Astrocyte of the spinal cord (primary cell): Measurements from ENCODE around the gene FBLN1.

ENCODE experiments used
- DNase-seq: peaks from one replicate; pipeline ENCODE4 v3.0.0; 2011; ENCODE audit warnings: low read depth, low spot score
- H3K4me3 ChIP-seq: 2 replicates; pipeline ENCODE4 v1.5.1; 2011; ENCODE audit warnings: low read depth, mild to moderate bottlenecking, low read length, moderate library complexity
- in situ Hi-C: cut with HindIII; loops from 2 replicates; pipeline ENCODE4 v1.10.0; 2017; ENCODE audit warnings: low sequenced_read_pairs
- TF ChIP-seq, protein P1 (sequence below): IDR thresholded peaks from 2 replicates; pipeline ENCODE4 v1.5.1; 2012; ENCODE audit warnings: low read depth, mild to moderate bottlenecking, low read length, inconsistent platforms

Gene FBLN1

DNA sequence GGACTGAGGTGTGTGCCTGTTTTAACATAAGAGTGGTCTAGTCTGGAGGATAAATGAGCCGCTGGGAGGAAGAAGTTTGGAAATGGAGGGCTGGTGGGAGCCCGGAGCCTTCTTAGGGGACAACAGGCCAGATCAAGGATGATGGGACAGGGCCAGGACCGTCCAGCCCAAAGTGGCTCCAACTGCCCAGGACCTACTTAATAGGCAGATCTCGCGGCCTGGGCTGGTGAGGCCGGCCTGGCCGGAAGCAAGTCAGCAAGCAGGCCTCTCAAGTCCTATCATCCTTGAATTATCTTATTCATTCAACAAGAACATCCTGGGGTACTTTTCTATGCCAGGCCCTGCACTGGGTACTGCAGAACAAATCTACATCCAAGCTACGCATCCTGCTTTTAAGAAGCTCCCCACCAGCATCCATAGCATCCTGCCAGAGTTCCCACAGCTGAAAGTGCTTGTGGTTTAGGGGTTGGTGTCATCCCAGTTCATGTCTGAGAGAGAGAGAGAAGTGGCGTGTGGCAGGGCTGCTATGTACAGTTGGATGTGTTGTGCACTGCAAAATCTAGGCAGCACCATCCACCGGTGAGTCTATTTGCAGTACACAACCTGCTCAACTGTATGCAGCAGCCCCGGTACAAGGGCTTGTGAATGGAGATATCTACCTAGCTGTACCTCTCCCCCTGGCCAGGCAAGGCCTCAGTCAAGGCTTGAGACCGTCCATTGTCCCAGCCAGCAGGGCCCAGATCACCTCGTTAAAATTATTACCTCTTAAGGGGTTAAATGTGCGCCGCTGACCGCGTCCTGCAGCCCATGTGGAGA lies 82.1 kb downstream of the FBLN1 start:
- DNase-seq = no peak
- no peak overlapping the region for H3K4me3 ChIP-seq
- TF ChIP-seq, protein P1, sequence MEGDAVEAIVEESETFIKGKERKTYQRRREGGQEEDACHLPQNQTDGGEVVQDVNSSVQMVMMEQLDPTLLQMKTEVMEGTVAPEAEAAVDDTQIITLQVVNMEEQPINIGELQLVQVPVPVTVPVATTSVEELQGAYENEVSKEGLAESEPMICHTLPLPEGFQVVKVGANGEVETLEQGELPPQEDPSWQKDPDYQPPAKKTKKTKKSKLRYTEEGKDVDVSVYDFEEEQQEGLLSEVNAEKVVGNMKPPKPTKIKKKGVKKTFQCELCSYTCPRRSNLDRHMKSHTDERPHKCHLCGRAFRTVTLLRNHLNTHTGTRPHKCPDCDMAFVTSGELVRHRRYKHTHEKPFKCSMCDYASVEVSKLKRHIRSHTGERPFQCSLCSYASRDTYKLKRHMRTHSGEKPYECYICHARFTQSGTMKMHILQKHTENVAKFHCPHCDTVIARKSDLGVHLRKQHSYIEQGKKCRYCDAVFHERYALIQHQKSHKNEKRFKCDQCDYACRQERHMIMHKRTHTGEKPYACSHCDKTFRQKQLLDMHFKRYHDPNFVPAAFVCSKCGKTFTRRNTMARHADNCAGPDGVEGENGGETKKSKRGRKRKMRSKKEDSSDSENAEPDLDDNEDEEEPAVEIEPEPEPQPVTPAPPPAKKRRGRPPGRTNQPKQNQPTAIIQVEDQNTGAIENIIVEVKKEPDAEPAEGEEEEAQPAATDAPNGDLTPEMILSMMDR = no peak
- in situ Hi-C loops = no loop called here

DNA sequence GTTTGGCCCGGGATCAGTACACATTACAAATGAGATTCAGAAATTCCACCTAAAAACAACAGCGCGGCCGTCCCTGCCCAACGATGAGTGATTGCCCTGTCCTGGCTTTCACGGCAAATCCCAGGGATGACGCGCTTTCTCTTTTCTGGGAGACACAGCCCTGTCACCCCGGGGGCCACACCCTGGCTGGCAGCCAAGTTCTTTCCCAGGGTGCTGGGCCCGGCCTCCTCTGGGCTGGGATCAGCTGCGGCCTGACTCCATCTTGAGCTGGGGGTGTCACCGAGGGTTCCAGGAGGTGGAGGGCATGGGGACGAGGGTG lies 82.7 kb downstream of the FBLN1 start:
- in situ Hi-C loops = no loop called here
- peak; percentile 53 for DNase-seq
- TF ChIP-seq, protein P1 = no peak
- no peak overlapping the region for H3K4me3 ChIP-seq

DNA sequence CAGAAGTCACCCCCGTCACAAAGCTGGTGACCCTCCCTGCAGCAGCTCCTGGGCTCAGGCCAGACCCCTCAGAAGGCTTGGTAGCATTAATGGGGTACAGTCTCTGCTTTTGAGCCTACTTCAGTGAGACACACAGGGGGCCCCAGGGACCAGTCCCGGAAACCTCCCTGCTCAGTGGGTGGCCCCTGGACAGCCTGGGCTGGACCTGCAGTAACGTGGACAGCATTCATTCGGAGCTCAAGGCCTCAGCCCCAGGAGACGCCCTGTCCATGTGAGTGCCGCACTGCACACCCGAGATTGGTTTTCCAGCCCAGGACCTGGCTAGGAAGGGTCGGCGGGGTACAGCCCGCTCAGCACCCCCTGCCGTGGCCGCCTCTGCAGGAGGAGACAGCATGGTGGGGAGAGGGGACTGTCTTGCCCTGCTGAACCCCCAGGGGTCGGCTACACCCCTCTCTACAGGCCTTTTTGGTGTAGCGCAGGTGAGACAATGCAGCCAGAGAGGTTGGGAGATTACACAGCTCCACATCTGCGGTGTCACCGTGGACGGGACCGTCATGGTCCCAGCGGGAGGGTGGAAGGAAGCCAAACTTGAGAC lies 83.4 kb downstream of the FBLN1 start:
- in situ Hi-C loops = no loop called here
- H3K4me3 ChIP-seq = no peak overlapping the region
- TF ChIP-seq, protein P1 = no peak
- DNase-seq = no peak

DNA sequence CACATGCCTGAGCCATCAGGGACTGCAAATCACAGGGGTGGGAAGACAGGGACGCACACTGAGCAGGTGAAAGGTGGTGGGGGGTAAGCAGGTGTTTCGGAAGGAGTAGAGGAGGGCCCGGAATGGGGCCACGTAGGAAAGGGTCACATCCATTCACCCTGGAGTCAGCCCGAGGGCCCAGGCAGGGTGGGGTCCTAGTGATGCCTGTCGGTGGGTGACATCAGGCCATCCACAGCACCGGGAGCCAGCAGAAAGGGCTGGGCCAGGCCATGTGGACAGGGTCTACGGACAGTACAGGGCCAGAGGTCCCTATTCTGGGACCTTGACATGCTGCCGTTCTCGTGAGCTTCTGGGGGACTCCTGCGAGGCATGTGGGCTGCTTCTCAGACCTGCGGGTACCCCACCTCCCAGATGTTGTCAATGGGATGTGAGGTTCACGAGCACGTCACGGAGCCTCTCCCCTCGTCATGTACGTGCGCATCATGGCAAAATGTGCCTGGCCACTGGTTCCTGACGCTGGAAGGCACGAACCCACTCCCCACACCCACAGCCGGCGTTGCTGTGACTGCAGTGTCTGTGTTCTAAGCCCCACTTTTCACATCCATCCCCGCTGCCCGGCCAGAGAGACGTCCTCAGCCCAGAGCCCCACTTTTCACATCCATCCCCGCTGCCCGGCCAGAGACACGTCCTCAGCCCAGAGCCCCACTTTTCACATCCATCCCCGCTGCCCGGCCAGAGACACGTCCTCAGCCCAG lies 84.1 kb downstream of the FBLN1 start:
- no peak for DNase-seq
- TF ChIP-seq, protein P1 = no peak
- in situ Hi-C loops = no loop called here
- H3K4me3 ChIP-seq = no peak overlapping the region

DNA sequence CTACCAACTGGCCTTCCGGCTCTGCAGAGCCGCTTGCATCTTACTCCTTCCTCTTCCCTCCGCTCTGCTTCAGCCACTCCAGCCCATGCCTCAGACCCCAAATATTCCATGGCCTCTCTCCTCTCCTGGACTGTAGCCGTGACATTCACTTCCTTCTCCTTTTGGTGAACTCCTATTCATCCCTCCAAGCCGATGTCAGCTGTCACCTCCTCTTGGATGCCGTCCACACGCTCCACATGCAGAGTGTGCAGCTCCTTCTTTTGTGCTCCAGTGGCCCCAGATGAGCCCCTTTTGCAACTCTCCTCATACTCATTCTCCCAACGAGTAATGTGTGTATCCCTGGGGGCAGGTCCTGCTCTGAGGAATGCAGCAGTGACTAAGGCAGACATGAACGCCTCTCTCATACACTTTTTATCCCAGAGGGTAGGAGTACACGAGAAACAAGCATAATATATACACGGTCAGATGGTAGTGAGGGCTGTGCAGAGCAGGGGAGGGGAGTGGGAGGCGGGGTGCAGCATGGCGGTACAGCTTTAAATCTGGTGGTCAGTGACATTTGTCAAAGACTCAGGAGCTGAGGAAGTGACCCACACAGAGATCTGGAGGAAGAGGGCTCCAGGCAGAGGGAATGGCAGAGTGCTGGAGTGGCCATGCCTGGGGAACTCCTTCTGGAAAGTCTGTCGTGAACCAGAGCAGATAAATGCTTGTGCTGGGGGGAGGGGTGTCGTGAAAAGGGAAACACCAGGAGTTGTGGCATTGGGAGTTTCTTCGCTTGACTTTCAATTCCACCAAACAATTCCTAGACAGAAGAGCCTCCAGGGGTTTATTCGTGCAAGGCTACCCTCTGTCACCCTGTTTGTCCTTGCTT lies 85.2 kb downstream of the FBLN1 start:
- in situ Hi-C loops = no loop called here
- DNase-seq = no peak
- TF ChIP-seq, protein P1 = no peak
- no peak overlapping the region for H3K4me3 ChIP-seq

DNA sequence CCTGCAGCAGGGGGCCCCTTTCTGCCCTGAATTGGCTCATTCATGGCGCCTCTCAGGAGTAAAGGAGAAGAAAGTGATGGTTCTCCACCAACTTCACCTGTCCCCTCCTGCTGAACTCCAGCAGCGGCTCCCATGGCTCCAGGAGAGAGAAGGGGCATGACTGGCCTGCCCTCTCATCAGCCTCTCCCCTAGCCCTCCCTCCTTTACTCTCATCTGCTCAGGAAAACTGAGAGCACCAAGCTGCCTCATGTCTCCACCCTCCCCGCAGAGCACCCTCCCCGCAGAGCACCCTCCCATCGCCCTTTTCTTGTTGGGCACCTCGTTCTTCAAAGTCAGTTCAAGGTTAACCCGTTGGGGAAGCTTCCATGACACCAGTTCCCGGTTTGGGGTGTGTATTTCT lies 86.9 kb downstream of the FBLN1 start:
- no peak overlapping the region for H3K4me3 ChIP-seq
- TF ChIP-seq, protein P1 = no peak
- in situ Hi-C loops = no loop called here
- no peak for DNase-seq
